Naive thymus-derived CD4-positive, alpha-beta T cell (primary cell): Measurements from ENCODE around the gene VPS13A. TPM values are rescaled to one million over a fixed set of nuclear protein-coding genes. Genes with fewer than 3 reads are reported as not detected.

ENCODE experiments used
- polyA plus RNA-seq, 2 donors: library from polyadenylated mRNA; unstranded; fragments of 300-500 nt; fragmentation: Illumina TruSeq; gene quantifications; one replicate each; pipeline ENCODE4 v1.2.3, GENCODE V29; 2021
- total RNA-seq, 6 experiments: library from RNA in 5 of 6; stranded (reverse) in 5 of 6; gene quantifications; 1 replicate in 5 of 6; 2 replicates in 1 of 6; pipeline ENCODE4 v1.2.3 and lab custom pipeline; 2021 to 2026

VPS13A gene
- total and polyA plus RNA-seq, 7 experiments from 2014 or later, result 3.0 to 52.8 (median 40.9) TPM

Other genes starting within 250 kb of the VPS13A start
- gene FOXB2, start 157.9 kb upstream of the VPS13A start, total RNA-seq, result not detected
- gene FOXB2, start 157.9 kb upstream of the VPS13A start, polyA plus RNA-seq, result not detected